GM18511 (cell line): ENCODE results near the gene CLIC3.

ENCODE experiments used
- ATAC-seq: cut with Tn5 transposase; IDR thresholded peaks from one replicate; pipeline ENCODE4 v1.9.1; 2021; ENCODE audit warnings: mild to moderate bottlenecking, moderate library complexity; ENCODE audit not compliant: unreplicated experiment

The CLIC3 gene

GRCh38 chr9:136969150-136969549 is 27.2 kb downstream of the CLIC3 start:
- no peak for ATAC-seq

GRCh38 chr9:136968333-136969127 is 27.8 kb downstream of the CLIC3 start:
- no peak for ATAC-seq

- ATAC-seq: no peak
These were observed 30.4 kb downstream of the CLIC3 start for GRCh38 chr9:136965771-136966484.

- ATAC-seq: no peak
These were observed 31.4 kb downstream of the CLIC3 start for GRCh38 chr9:136964833-136965422.

GRCh38 chr9:136964171-136964689 is 32.1 kb downstream of the CLIC3 start:
- ATAC-seq: no peak

GRCh38 chr9:136963751-136964150 is 32.6 kb downstream of the CLIC3 start:
- no peak for ATAC-seq

GRCh38 chr9:136963341-136963740 is 33.0 kb downstream of the CLIC3 start:
- no peak for ATAC-seq

GRCh38 chr9:136962701-136963248 is 33.6 kb downstream of the CLIC3 start:
- ATAC-seq: no peak

GRCh38 chr9:136962163-136962562 is 34.2 kb downstream of the CLIC3 start:
- ATAC-seq: no peak

GRCh38 chr9:136961279-136962065 is 34.9 kb downstream of the CLIC3 start:
- ATAC-seq: no peak

GRCh38 chr9:136960938-136961275 is 35.5 kb downstream of the CLIC3 start:
- ATAC-seq: no peak

- ATAC-seq: no peak
These were observed 36.0 kb downstream of the CLIC3 start for GRCh38 chr9:136960212-136960937.

GRCh38 chr9:136958898-136959850 is 37.2 kb downstream of the CLIC3 start:
- no peak for ATAC-seq

GRCh38 chr9:136958473-136958872 is 37.9 kb downstream of the CLIC3 start:
- ATAC-seq: no peak

GRCh38 chr9:136957901-136958300 is 38.5 kb downstream of the CLIC3 start:
- no peak for ATAC-seq

- ATAC-seq: no peak
These were observed 38.9 kb downstream of the CLIC3 start for GRCh38 chr9:136957461-136957860.

- ATAC-seq: no peak
These were observed 39.8 kb downstream of the CLIC3 start for GRCh38 chr9:136956604-136957003.

GRCh38 chr9:136955943-136956335 is 40.4 kb downstream of the CLIC3 start:
- no peak for ATAC-seq
